Effector memory CD8-positive, alpha-beta T cell (primary cell): Measurements from ENCODE around the gene OXNAD1.
A peak's percentile ranks its signal among the peaks of the same experiment; 100 is the strongest.

Experiments used
- ATAC-seq: fragments of 150-1000 bp; cut with Tn5 transposase; replicated peaks from 2 replicates; pipeline ENCODE4 v1.10.0; 2021; ENCODE audit warnings: mild to moderate bottlenecking, moderate library complexity
- DNase-seq, 3 experiments: peaks; one replicate each; pipeline ENCODE4 v3.0.0; 2021
- H3K27ac Mint-ChIP-seq, 2 donors: one replicate each; pipeline ENCODE4 v1.8.0; 2022; ENCODE audit warnings: mild to moderate bottlenecking in 2 of 2, mixed read lengths in 2 of 2, moderate library complexity in 2 of 2
- H3K27me3 Mint-ChIP-seq, 2 donors: one replicate each; pipeline ENCODE4 v1.8.0; 2022; ENCODE audit warnings: mixed read lengths in 2 of 2
- H3K36me3 Mint-ChIP-seq: one replicate; pipeline ENCODE4 v1.8.0; 2022; ENCODE audit warnings: mild to moderate bottlenecking, moderate library complexity, mixed read lengths; ENCODE audit not compliant: insufficient read depth
- H3K4me1 Mint-ChIP-seq, 2 donors: one replicate each; pipeline ENCODE4 v1.8.0; 2022; ENCODE audit warnings: low read depth in 2 of 2, mixed read lengths in 2 of 2
- H3K4me3 Mint-ChIP-seq, 2 donors: one replicate each; pipeline ENCODE4 v1.8.0; 2022; ENCODE audit warnings: mild to moderate bottlenecking in 2 of 2, mixed read lengths in 2 of 2, moderate library complexity in 2 of 2
- H3K9me3 Mint-ChIP-seq, 2 donors: one replicate each; pipeline ENCODE4 v1.8.0; 2022; ENCODE audit warnings: mixed read lengths in 2 of 2

OXNAD1 gene

GRCh38 chr3:16270855-16271254 lies 5.8 kb downstream of the OXNAD1 start:
- Mint-ChIP-seq H3K36me3 (peaks cover 21% of the 10 kb centered on the region), H3K27ac (no peak overlapping the region), H3K4me1 (peaks cover 3 to 12% of the 10 kb centered on the region in 2 donors), H3K4me3 (no peak overlapping the region), H3K9me3 (no peaks in the 10 kb centered on the region), H3K27me3 (no peaks in the 10 kb centered on the region)
- ATAC-seq: no peak
- DNase-seq: no peak

GRCh38 chr3:16272588-16272987 lies 7.6 kb downstream of the OXNAD1 start:
- peaks cover under 1% of the 10 kb centered on the region in 2 donors for H3K4me1 Mint-ChIP-seq
- DNase-seq (no peak), ATAC-seq (no peak)
- H3K9me3 Mint-ChIP-seq: no peaks in the 10 kb centered on the region
- H3K27me3 Mint-ChIP-seq: no peaks in the 10 kb centered on the region
- peaks cover 22% of the 10 kb centered on the region for H3K36me3 Mint-ChIP-seq
- H3K4me3 Mint-ChIP-seq: no peak overlapping the region
- no peak overlapping the region for H3K27ac Mint-ChIP-seq

DNA sequence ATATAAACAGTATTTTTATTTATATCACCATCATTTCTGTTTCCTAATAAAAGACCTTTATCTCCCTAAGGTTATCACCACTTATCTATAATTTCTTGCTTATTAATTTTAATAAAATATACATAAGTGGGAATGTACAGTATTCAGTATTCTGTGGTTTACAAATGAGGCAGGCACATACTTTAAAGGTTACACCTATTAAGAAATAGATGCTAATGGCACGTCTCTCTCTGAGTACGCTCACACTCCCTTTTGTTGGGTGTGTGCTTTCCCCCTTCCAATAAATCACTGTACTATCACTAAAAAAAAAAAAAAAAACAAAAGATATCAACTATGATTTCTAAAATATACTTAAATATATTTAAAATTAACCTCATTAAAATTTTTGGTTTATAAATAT lies 8.9 kb downstream of the OXNAD1 start:
- Mint-ChIP-seq H3K9me3 (no peaks in the 10 kb centered on the region), H3K4me1 (no peaks in the 10 kb centered on the region), H3K27ac (no peak overlapping the region), H3K36me3 (peaks cover 24% of the 10 kb centered on the region), H3K27me3 (no peaks in the 10 kb centered on the region), H3K4me3 (no peak overlapping the region)
- no peak for DNase-seq
- ATAC-seq: no peak

DNA sequence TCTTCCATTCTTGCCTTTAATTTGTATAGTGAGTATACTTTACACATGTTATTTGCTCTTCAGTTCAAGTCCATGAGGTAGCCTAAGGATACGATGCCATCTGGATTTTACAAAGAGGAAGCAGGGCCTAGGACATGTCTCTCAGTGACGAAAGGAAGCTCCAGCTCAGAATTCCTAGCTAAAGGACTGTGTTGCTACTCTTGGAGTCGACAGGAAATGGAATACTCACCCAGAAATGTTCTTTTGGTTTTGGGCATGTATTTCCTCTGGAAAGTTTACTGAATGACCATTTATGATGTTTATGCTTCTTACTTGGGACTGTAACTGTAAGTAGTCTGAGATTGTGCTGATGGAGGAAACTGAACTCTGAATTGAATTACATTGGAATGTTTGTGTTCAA lies 12.5 kb downstream of the OXNAD1 start:
- Mint-ChIP-seq H3K27ac (no peak overlapping the region), H3K4me3 (no peak overlapping the region), H3K36me3 (peaks cover 19% of the 10 kb centered on the region), H3K9me3 (no peaks in the 10 kb centered on the region), H3K4me1 (no peaks in the 10 kb centered on the region), H3K27me3 (no peaks in the 10 kb centered on the region)
- ATAC-seq (no peak), DNase-seq (no peak)

- Mint-ChIP-seq H3K27me3 (no peaks in the 10 kb centered on the region), H3K4me3 (no peak overlapping the region), H3K27ac (no peak overlapping the region), H3K9me3 (no peaks in the 10 kb centered on the region), H3K4me1 (peaks cover 0 to 6% of the 10 kb centered on the region in 2 donors), H3K36me3 (peaks cover 13% of the 10 kb centered on the region)
- DNase-seq (no peak), ATAC-seq (no peak)
Measured at GRCh38 chr3:16279010-16279801, 14.2 kb downstream of the OXNAD1 start.

DNA sequence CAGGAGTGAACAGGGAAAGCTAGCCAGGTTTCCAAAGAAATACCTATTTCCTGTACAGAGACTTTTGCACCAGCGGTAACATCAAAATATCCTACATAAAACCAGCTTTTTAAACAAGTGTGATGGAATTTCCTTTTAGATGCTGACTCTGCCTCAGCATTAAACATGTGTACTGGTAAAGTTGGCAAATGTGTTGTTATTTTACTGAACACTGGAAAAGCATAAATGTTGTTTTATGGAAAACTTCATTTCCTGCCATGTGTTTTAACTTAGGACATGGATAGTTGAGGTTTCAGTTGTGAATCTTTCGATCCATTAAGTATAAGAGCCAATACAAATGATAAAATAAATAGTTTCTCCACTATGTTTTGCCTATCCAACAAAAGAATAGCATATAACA lies 15.7 kb downstream of the OXNAD1 start:
- DNase-seq (no peak), ATAC-seq (no peak)
- no peaks in the 10 kb centered on the region for H3K9me3 Mint-ChIP-seq
- H3K4me1 Mint-ChIP-seq: peaks cover 10 to 17% of the 10 kb centered on the region in 2 donors
- H3K27ac Mint-ChIP-seq: no peak overlapping the region
- H3K27me3 Mint-ChIP-seq: no peaks in the 10 kb centered on the region
- H3K4me3 Mint-ChIP-seq: no peak overlapping the region
- peaks cover 3% of the 10 kb centered on the region for H3K36me3 Mint-ChIP-seq

GRCh38 chr3:16284633-16285032 lies 19.6 kb downstream of the OXNAD1 start:
- Mint-ChIP-seq H3K4me3 (peak overlapping the region; percentile 60 to 89), H3K27ac (peak overlapping the region; percentile 90 to 93), H3K36me3 (peaks cover 19% of the 10 kb centered on the region), H3K27me3 (no peaks in the 10 kb centered on the region), H3K4me1 (peaks cover 34 to 51% of the 10 kb centered on the region in 2 donors), H3K9me3 (no peaks in the 10 kb centered on the region)
- DNase-seq: no peak
- ATAC-seq: no peak

DNA sequence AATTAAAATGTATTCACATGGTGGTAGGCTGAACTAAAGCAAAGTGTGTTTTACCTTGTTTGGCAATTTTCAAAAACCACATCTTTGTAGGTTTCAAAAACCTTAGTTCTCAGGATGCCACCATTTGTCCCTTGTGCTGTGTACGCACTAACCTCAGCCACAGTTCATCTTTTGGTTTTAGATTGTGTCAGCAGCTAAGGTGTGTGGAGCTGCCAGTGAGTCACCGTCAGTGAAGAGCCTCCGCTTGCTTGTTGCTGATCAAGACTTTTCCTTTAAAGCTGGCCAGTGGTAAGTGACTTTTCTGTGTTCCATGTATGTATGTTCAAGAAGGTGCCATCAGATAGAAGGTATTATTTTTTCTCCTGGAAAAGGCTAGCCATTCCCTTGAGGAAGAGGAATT lies 21.1 kb downstream of the OXNAD1 start:
- peaks cover 30% of the 10 kb centered on the region for H3K36me3 Mint-ChIP-seq
- ATAC-seq: peak; percentile 92

GRCh38 chr3:16286751-16287543 lies 21.9 kb downstream of the OXNAD1 start:
- Mint-ChIP-seq H3K4me1 (peaks cover 51 to 74% of the 10 kb centered on the region in 2 donors), H3K36me3 (peaks cover 31% of the 10 kb centered on the region), H3K27me3 (no peaks in the 10 kb centered on the region), H3K9me3 (no peaks in the 10 kb centered on the region), H3K4me3 (peak overlapping the region; percentile 89 to 90), H3K27ac (peak overlapping the region; percentile 90 to 93)
- DNase-seq (no peak), ATAC-seq (peak; percentile 3)

More for the DNA sequence above, 21.1 kb downstream of the OXNAD1 start:
- H3K9me3 Mint-ChIP-seq: no peaks in the 10 kb centered on the region
- no peaks in the 10 kb centered on the region for H3K27me3 Mint-ChIP-seq
- peaks cover 47 to 66% of the 10 kb centered on the region in 2 donors for H3K4me1 Mint-ChIP-seq
- peak overlapping the region; percentile 90 to 93 for H3K27ac Mint-ChIP-seq
- DNase-seq: peak; percentile 63 to 68 (median 65)
- peak overlapping the region; percentile 89 to 90 for H3K4me3 Mint-ChIP-seq

DNA sequence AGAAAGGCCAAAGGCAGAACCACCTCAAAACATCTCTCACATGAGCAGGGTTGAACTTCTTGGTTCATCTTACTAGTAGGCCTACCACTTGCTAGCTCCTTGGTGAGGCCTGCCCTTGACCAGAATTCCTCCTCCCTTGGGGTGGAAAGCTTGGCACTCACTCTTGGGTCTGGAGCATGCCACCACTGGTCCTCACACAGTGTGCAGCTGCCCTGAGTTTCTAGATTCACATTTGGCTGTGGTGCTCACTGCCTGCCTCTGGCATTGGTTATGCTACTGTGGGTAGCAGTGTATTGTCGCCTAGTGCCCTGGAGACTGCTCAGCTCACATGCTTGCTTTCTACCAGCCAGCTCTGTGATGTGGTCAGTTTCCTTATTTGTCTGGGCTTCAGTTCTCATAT lies 23.7 kb downstream of the OXNAD1 start:
- peak overlapping the region; percentile 90 to 93 for H3K27ac Mint-ChIP-seq
- peak overlapping the region; percentile 89 to 90 for H3K4me3 Mint-ChIP-seq
- H3K4me1 Mint-ChIP-seq: peaks cover 56 to 84% of the 10 kb centered on the region in 2 donors
- H3K9me3 Mint-ChIP-seq: no peaks in the 10 kb centered on the region
- DNase-seq (no peak), ATAC-seq (peak; percentile 7)
- no peaks in the 10 kb centered on the region for H3K27me3 Mint-ChIP-seq
- H3K36me3 Mint-ChIP-seq: peaks cover 36% of the 10 kb centered on the region

GRCh38 chr3:16289144-16289889 lies 24.3 kb downstream of the OXNAD1 start:
- Mint-ChIP-seq H3K9me3 (no peaks in the 10 kb centered on the region), H3K27ac (peak overlapping the region; percentile 90 to 93), H3K4me1 (peaks cover 56 to 86% of the 10 kb centered on the region in 2 donors), H3K27me3 (no peaks in the 10 kb centered on the region), H3K36me3 (peaks cover 38% of the 10 kb centered on the region), H3K4me3 (peak overlapping the region; percentile 89 to 90)
- ATAC-seq: no peak
- DNase-seq: no peak

- DNase-seq (peak; percentile 51 to 61 (median 59)), ATAC-seq (peak; percentile 19)
- H3K27me3 Mint-ChIP-seq: no peaks in the 10 kb centered on the region
- H3K36me3 Mint-ChIP-seq: peaks cover 43% of the 10 kb centered on the region
- peak overlapping the region; percentile 90 to 93 for H3K27ac Mint-ChIP-seq
- peak overlapping the region; percentile 89 to 90 for H3K4me3 Mint-ChIP-seq
- H3K9me3 Mint-ChIP-seq: no peaks in the 10 kb centered on the region
- peaks cover 48 to 86% of the 10 kb centered on the region in 2 donors for H3K4me1 Mint-ChIP-seq
Measured at GRCh38 chr3:16290007-16290826, 25.2 kb downstream of the OXNAD1 start.
